Upper lobe of right lung (tissue), 1 donor: ENCODE measurements around the gene TMCC3. TPM values are rescaled to one million over a fixed set of nuclear protein-coding genes. Genes with fewer than 3 reads are reported as not detected.

Experiments
- ATAC-seq: fragments of 200-7000 bp; cut with Tn5 transposase; one replicate; pipeline ENCODE4 v1.9.1; 2020; ENCODE audit warnings: mild to moderate bottlenecking, moderate library complexity
- DNase-seq: peaks from one replicate; pipeline ENCODE4 v3.0.0-alpha.2; 2020
- H3K27ac ChIP-seq: fragments of 200-600 bp; one replicate; pipeline ENCODE4 v1.8.0; 2022
- H3K27me3 ChIP-seq: fragments of 200-600 bp; one replicate; pipeline ENCODE4 v1.8.0; 2022; ENCODE audit warnings: mild to moderate bottlenecking
- H3K36me3 ChIP-seq: fragments of 200-600 bp; one replicate; pipeline ENCODE4 v1.8.0; 2022
- H3K4me1 ChIP-seq: fragments of 200-600 bp; one replicate; pipeline ENCODE4 v1.8.0; 2022
- H3K4me3 ChIP-seq: fragments of 200-600 bp; one replicate; pipeline ENCODE4 v1.8.0; 2022; ENCODE audit warnings: mild to moderate bottlenecking
- H3K9me3 ChIP-seq: fragments of 200-600 bp; one replicate; pipeline ENCODE4 v1.8.0; 2022
- CTCF ChIP-seq: fragments of 200-600 bp; IDR thresholded peaks from one replicate; pipeline ENCODE4 v1.8.0; 2022; ENCODE audit warnings: antibody characterized with exemption
- intact Hi-C: fragments of 100-400 bp; cut with DNase I; formaldehyde crosslinking; loops from one replicate; pipeline ENCODE4 v1.11.0; 2022
- total RNA-seq: library from RNA; stranded (reverse); fragmentation: NEBNext Ultra II Directional; extraction: Animal tissue kit (Norgen Biotek cat#: 25700); gene quantifications from one replicate; pipeline ENCODE4 v1.2.1, GENCODE V29; 2021
- donor health status: DM: no; HTN: yes; CAD: no; lungs with severe emphysema.

Gene TMCC3
- total RNA-seq, 1 donor from 2014 or later = 11.3 TPM

DNA sequence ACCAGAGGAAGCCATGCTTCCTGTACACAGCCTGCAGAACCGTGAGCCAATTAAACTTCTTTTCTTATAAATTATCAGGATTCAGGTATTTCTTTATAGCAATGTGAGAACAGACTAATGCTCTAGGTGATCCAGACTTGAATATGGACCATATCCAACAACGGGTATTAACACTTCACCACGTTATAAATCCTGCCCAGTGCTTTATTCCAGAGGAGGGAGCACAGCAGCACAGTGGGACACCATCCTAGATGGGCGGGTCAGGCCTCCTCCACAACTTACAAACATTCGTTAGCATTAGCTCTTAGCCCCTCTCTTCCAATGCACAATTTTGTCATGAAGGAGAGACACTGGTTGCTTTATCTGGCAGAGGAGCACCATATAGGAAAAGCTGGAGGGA, 66.0 kb downstream of the TMCC3 start:
- no peak overlapping the region for H3K4me3 ChIP-seq
- H3K27me3 ChIP-seq = no peaks in the 10 kb centered on the region
- no peaks in the 10 kb centered on the region for H3K9me3 ChIP-seq
- intact Hi-C loops = no loop called here
- TF ChIP-seq CTCF = no peak
- DNase-seq = no peak
- ATAC-seq = no peak
- no peak overlapping the region for H3K27ac ChIP-seq
- H3K4me1 ChIP-seq = peaks cover 12% of the 10 kb centered on the region
- H3K36me3 ChIP-seq = no peaks in the 10 kb centered on the region

DNA sequence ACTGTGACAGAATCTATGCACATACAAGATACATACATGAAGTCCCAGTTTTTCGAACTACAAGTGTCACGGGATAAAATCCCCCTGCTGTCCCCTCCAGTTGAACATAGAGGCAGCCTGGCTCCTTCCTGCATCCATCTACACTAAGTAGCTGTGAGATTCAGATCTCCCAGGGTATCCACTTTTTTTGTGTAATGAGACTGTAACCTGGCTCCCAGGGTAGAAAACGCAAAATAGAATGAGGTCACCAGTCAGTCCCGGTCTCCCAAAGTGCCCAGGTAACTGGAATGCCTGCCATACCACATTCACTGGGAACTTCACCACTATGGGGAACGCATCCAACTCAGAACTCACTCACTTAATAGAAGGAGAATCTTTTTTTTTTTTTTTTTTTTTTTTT, 67.8 kb downstream of the TMCC3 start:
- no peak overlapping the region for H3K27ac ChIP-seq
- H3K36me3 ChIP-seq = no peaks in the 10 kb centered on the region
- ATAC-seq = no peak
- DNase-seq = no peak
- no peaks in the 10 kb centered on the region for H3K9me3 ChIP-seq
- intact Hi-C loops = no loop called here
- no peaks in the 10 kb centered on the region for H3K27me3 ChIP-seq
- TF ChIP-seq CTCF = no peak
- H3K4me1 ChIP-seq = peaks cover 12% of the 10 kb centered on the region
- H3K4me3 ChIP-seq = no peak overlapping the region

- Histone ChIP-seq H3K27me3 (no peaks in the 10 kb centered on the region), H3K27ac (no peak overlapping the region), H3K4me3 (no peak overlapping the region), H3K36me3 (no peaks in the 10 kb centered on the region), H3K4me1 (no peaks in the 10 kb centered on the region), H3K9me3 (no peaks in the 10 kb centered on the region)
- ATAC-seq = no peak
- no peak for DNase-seq
- no peak for TF ChIP-seq CTCF
- intact Hi-C loops = no loop called here
Measured at GRCh38 chr12:94575645-94576403, 74.5 kb downstream of the TMCC3 start.

DNA sequence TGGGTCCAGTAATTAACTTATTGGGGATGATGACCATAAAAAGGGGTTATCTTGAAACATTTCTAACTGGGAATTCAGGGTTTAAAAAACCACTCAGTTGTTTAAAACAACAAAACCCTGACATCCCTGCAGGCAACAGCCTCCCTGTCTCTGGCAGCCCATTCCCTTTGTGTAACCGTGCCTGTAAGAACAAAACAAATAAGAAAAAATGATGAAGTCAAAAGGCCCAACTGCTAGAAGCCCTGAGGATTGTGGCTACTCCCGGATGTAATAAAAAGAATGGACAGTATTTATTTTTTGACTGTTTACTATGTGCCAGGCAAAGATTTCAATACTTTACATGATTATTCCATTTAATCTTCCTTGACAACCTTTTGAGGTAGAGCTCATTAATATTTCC, 75.3 kb downstream of the TMCC3 start:
- no peak for TF ChIP-seq CTCF
- ATAC-seq = no peak
- Histone ChIP-seq H3K4me1 (no peaks in the 10 kb centered on the region), H3K4me3 (no peak overlapping the region), H3K27me3 (no peaks in the 10 kb centered on the region), H3K36me3 (no peaks in the 10 kb centered on the region), H3K27ac (no peak overlapping the region), H3K9me3 (no peaks in the 10 kb centered on the region)
- DNase-seq = no peak
- intact Hi-C loops = no loop called here

- Histone ChIP-seq H3K27me3 (no peaks in the 10 kb centered on the region), H3K4me3 (no peak overlapping the region), H3K27ac (no peak overlapping the region), H3K4me1 (no peaks in the 10 kb centered on the region), H3K36me3 (no peaks in the 10 kb centered on the region), H3K9me3 (no peaks in the 10 kb centered on the region)
- no peak for DNase-seq
- ATAC-seq = peak; percentile 24
- no peak for TF ChIP-seq CTCF
- intact Hi-C loops = no loop called here
Measured at GRCh38 chr12:94571556-94571955, 78.8 kb downstream of the TMCC3 start.

GRCh38 chr12:94570161-94570560, 80.2 kb downstream of the TMCC3 start:
- Histone ChIP-seq H3K4me3 (no peak overlapping the region), H3K4me1 (no peaks in the 10 kb centered on the region), H3K9me3 (no peaks in the 10 kb centered on the region), H3K36me3 (no peaks in the 10 kb centered on the region), H3K27me3 (no peaks in the 10 kb centered on the region), H3K27ac (no peak overlapping the region)
- DNase-seq = no peak
- TF ChIP-seq CTCF = no peak
- ATAC-seq = no peak
- intact Hi-C loops = no loop called here
